WTC11 (cell line): Measurements from ENCODE around the gene KIR3DL3. TPM values are rescaled to one million over a fixed set of nuclear protein-coding genes. Genes with fewer than 3 reads are reported as not detected.
"Not testable (repeated sequence)": the region's sequence is repeated elsewhere in the genome, so short reads cannot be mapped to it uniquely, and the experiment has no call there.

Experiments used
- ATAC-seq: fragments of 200-7000 bp; cut with Tn5 transposase; 2 replicates; pipeline ENCODE4 v1.10.0; 2021; ENCODE audit warnings: mild to moderate bottlenecking, moderate library complexity
- CTCF ChIA-PET: fragments of 300-600 bp; sonication (Branson Sonifier 250); formaldehyde crosslinking; loops from one replicate; lab custom pipeline; 2021; ENCODE audit warnings: antibody characterized with exemption; lab: Charles Lee
- POLR2A ChIA-PET: fragments of 350-600 bp; sonication (Branson Sonifier 250); formaldehyde crosslinking; loops from one replicate; lab custom pipeline; 2021; ENCODE audit warnings: antibody characterized with exemption; lab: Charles Lee
- DNase-seq: peaks from one replicate; pipeline ENCODE4 v3.0.0; 2021; ENCODE audit warnings: low spot score
- H3K27ac Mint-ChIP-seq: 2 replicates; pipeline ENCODE4 v1.8.0; 2021; ENCODE audit warnings: mixed read lengths
- H3K27me3 Mint-ChIP-seq: 2 replicates; pipeline ENCODE4 v1.8.0; 2021; ENCODE audit warnings: low read depth, mild to moderate bottlenecking, moderate library complexity, mixed read lengths
- H3K36me3 Mint-ChIP-seq: 2 replicates; pipeline ENCODE4 v1.8.0; 2021; ENCODE audit warnings: mixed read lengths
- H3K4me1 Mint-ChIP-seq: 2 replicates; pipeline ENCODE4 v1.8.0; 2022; ENCODE audit warnings: mixed read lengths
- H3K4me3 Mint-ChIP-seq: 2 replicates; pipeline ENCODE4 v1.8.0; 2021; ENCODE audit warnings: mild to moderate bottlenecking, moderate library complexity, mixed read lengths
- H3K9me3 Mint-ChIP-seq: 2 replicates; pipeline ENCODE4 v1.8.0; 2021; ENCODE audit warnings: mixed read lengths
- AR ChIP-seq: fragments of 250-450 bp; sonication (Bioruptor Pico); IDR thresholded peaks from 2 replicates; pipeline ENCODE4 v1.9.0; 2021; ENCODE audit warnings: mild to moderate bottlenecking
- ATF1 ChIP-seq: sonication (generic); formaldehyde crosslinking; IDR thresholded peaks from 2 replicates; pipeline ENCODE4 v1.8.1; 2023; ENCODE audit warnings: mild to moderate bottlenecking, moderate library complexity, missing genetic modification reagents
- CBFB ChIP-seq: sonication (generic); formaldehyde crosslinking; IDR thresholded peaks from 2 replicates; pipeline ENCODE4 v1.8.1; 2022; ENCODE audit warnings: mild to moderate bottlenecking, low read depth, missing genetic modification reagents
- E2F1 ChIP-seq: sonication (generic); formaldehyde crosslinking; IDR thresholded peaks from 2 replicates; pipeline ENCODE4 v1.8.0; 2022; ENCODE audit warnings: mild to moderate bottlenecking, missing genetic modification reagents
- GABPB1 ChIP-seq: sonication (generic); formaldehyde crosslinking; IDR thresholded peaks from 2 replicates; pipeline ENCODE4 v1.8.1; 2023; ENCODE audit warnings: mild to moderate bottlenecking, missing genetic modification reagents
- JUN ChIP-seq: sonication (generic); formaldehyde crosslinking; IDR thresholded peaks from 2 replicates; pipeline ENCODE4 v1.8.0; 2023; ENCODE audit warnings: mild to moderate bottlenecking, missing genetic modification reagents
- MLX ChIP-seq: sonication (generic); formaldehyde crosslinking; IDR thresholded peaks from 2 replicates; pipeline ENCODE4 v1.8.1; 2023; ENCODE audit warnings: mild to moderate bottlenecking, missing genetic modification reagents, moderate library complexity
- NFATC4 ChIP-seq: fragments of 250-450 bp; sonication (Bioruptor Pico); IDR thresholded peaks from 2 replicates; pipeline ENCODE4 v1.9.0; 2021; ENCODE audit warnings: mild to moderate bottlenecking
- NFYB ChIP-seq: sonication (generic); formaldehyde crosslinking; conservative IDR thresholded peaks from 2 replicates; pipeline ENCODE4 v1.8.0; 2022; ENCODE audit warnings: low read depth, missing genetic modification reagents
- NR1H2 ChIP-seq: sonication (generic); formaldehyde crosslinking; IDR thresholded peaks from 2 replicates; pipeline ENCODE4 v1.9.0; 2021; ENCODE audit warnings: mild to moderate bottlenecking, moderate library complexity, missing genetic modification reagents
- NR3C1 ChIP-seq: sonication (generic); formaldehyde crosslinking; conservative IDR thresholded peaks from 2 replicates; pipeline ENCODE4 v1.8.1; 2023; ENCODE audit warnings: low read depth, mild to moderate bottlenecking, missing genetic modification reagents
- OVOL2 ChIP-seq: fragments of 250-450 bp; sonication (Bioruptor Pico); IDR thresholded peaks from 2 replicates; pipeline ENCODE4 v1.9.0; 2021; ENCODE audit warnings: mild to moderate bottlenecking, borderline replicate concordance
- PRDM15 ChIP-seq: sonication (generic); formaldehyde crosslinking; IDR thresholded peaks from 2 replicates; pipeline ENCODE4 v1.8.0; 2022; ENCODE audit warnings: missing genetic modification reagents
- TCF7 ChIP-seq: sonication (generic); formaldehyde crosslinking; IDR thresholded peaks from 2 replicates; pipeline ENCODE4 v1.8.0; 2022; ENCODE audit warnings: mild to moderate bottlenecking, low read depth, missing genetic modification reagents, moderate library complexity
- TEAD4 ChIP-seq: sonication (generic); formaldehyde crosslinking; IDR thresholded peaks from 2 replicates; pipeline ENCODE4 v1.8.0; 2022; ENCODE audit warnings: mild to moderate bottlenecking, missing genetic modification reagents
- USF1 ChIP-seq: sonication (generic); formaldehyde crosslinking; IDR thresholded peaks from 2 replicates; pipeline ENCODE4 v1.8.0; 2022; ENCODE audit warnings: mild to moderate bottlenecking, missing genetic modification reagents
- ZBTB21 ChIP-seq: sonication (generic); formaldehyde crosslinking; IDR thresholded peaks from 2 replicates; pipeline ENCODE4 v1.8.1; 2023; ENCODE audit warnings: mild to moderate bottlenecking, missing genetic modification reagents, borderline replicate concordance
- ZBTB43 ChIP-seq: sonication (generic); formaldehyde crosslinking; IDR thresholded peaks from 2 replicates; pipeline ENCODE4 v1.8.1; 2023; ENCODE audit warnings: mild to moderate bottlenecking, missing genetic modification reagents
- ZMAT4 ChIP-seq: fragments of 250-450 bp; sonication (Bioruptor Pico); IDR thresholded peaks from 2 replicates; pipeline ENCODE4 v1.9.0; 2021; ENCODE audit warnings: mild to moderate bottlenecking
- ZNF138 ChIP-seq: sonication (generic); formaldehyde crosslinking; conservative IDR thresholded peaks from 2 replicates; pipeline ENCODE4 v1.8.1; 2022; ENCODE audit warnings: mild to moderate bottlenecking, moderate library complexity, missing genetic modification reagents
- ZNF416 ChIP-seq: fragments of 250-450 bp; sonication (Bioruptor Pico); IDR thresholded peaks from 2 replicates; pipeline ENCODE4 v1.9.0; 2021; ENCODE audit warnings: mild to moderate bottlenecking, inconsistent platforms
- ZNF671 ChIP-seq: fragments of 250-450 bp; sonication (Bioruptor Pico); IDR thresholded peaks from 2 replicates; pipeline ENCODE4 v1.8.0; 2021; ENCODE audit warnings: mild to moderate bottlenecking
- total RNA-seq: library from RNA; stranded (reverse); gene quantifications from 3 replicates; pipeline ENCODE4 v1.2.3, GENCODE V29; 2021

KIR3DL3 gene
- total RNA-seq, 1 experiment from 2014 or later: not detected

- Mint-ChIP-seq H3K36me3 (peaks cover 7% of the 10 kb centered on the region), H3K4me1 (peaks cover 2% of the 10 kb centered on the region; the same call in 1 of the 2 replicates), H3K9me3 (peaks cover 27% of the 10 kb centered on the region), H3K27me3 (peaks cover 3% of the 10 kb centered on the region; the same call in 1 of the 2 replicates), H3K4me3 (no peak overlapping the region), H3K27ac (no peak overlapping the region)
- ATAC-seq (0 out of 2 replicates have a peak, but pooled peaks have one; percentile 30), DNase-seq (no peak)
- POLR2A ChIA-PET: no interaction called here
- CTCF ChIA-PET: interaction anchor here (0.7 kb wide), 1 partner anchor 28 kb away, joined by 3 read pairs; no protein-coding TSS in a partner anchor
- TF ChIP-seq ATF1 (CRISPR knock-in tag): no peak
- no peak for TF ChIP-seq NR1H2
- no peak for TF ChIP-seq AR (CRISPR knock-in tag)
- TF ChIP-seq TCF7 (CRISPR knock-in tag): no peak
- TF ChIP-seq MLX (CRISPR knock-in tag): no peak
- TF ChIP-seq ZNF138: no peak
- no peak for TF ChIP-seq ZNF671 (CRISPR knock-in tag)
- no peak for TF ChIP-seq ZBTB21 (CRISPR knock-in tag)
- TF ChIP-seq GABPB1 (CRISPR knock-in tag): no peak
- TF ChIP-seq PRDM15 (CRISPR knock-in tag): no peak
- no peak for TF ChIP-seq JUN (CRISPR knock-in tag)
Measured at GRCh38 chr19:54677217-54677616, 47.0 kb upstream of the KIR3DL3 start.

- CTCF ChIA-PET, ATAC-seq, H3K27ac Mint-ChIP-seq, DNase-seq, H3K4me3 Mint-ChIP-seq, H3K4me1 Mint-ChIP-seq, H3K27me3 Mint-ChIP-seq, POLR2A ChIA-PET: not testable (repeated sequence)
- Mint-ChIP-seq H3K9me3 (peaks cover 60% of the 10 kb centered on the region), H3K36me3 (peaks cover 23% of the 10 kb centered on the region)
Measured at GRCh38 chr19:54681596-54681995, 42.6 kb upstream of the KIR3DL3 start.

GRCh38 chr19:54682306-54682856 is 41.9 kb upstream of the KIR3DL3 start:
- DNase-seq: no peak
- Mint-ChIP-seq H3K36me3 (peaks cover 29% of the 10 kb centered on the region), H3K27me3 (peaks cover 3% of the 10 kb centered on the region; the same call in 1 of the 2 replicates), H3K9me3 (peaks cover 64% of the 10 kb centered on the region), H3K4me1 (peaks cover 2% of the 10 kb centered on the region; the same call in 1 of the 2 replicates), H3K27ac (no peak overlapping the region), H3K4me3 (no peak overlapping the region)
- ChIA-PET POLR2A (no interaction called here), CTCF (interaction anchor here (0.8 kb wide), 1 partner anchor 8 kb away, joined by 4 read pairs; no protein-coding TSS in a partner anchor)
- ATAC-seq: no peak
- no peak for TF ChIP-seq ZNF416 (CRISPR knock-in tag)
- no peak for TF ChIP-seq ZBTB43 (CRISPR knock-in tag)
- no peak for TF ChIP-seq NR3C1
- TF ChIP-seq NFATC4 (CRISPR knock-in tag): no peak
- no peak for TF ChIP-seq NFYB (CRISPR knock-in tag)
- no peak for TF ChIP-seq E2F1
- no peak for TF ChIP-seq USF1 (CRISPR knock-in tag)
- TF ChIP-seq TEAD4 (CRISPR knock-in tag): no peak
- no peak for TF ChIP-seq ZMAT4 (CRISPR knock-in tag)
- no peak for TF ChIP-seq CBFB
- TF ChIP-seq TCF7 (CRISPR knock-in tag): no peak
- no peak for TF ChIP-seq OVOL2 (CRISPR knock-in tag)
